Hepatic stellate cell (primary cell): ENCODE measurements around the gene HDDC3.

Source experiments
- DNase-seq: peaks from one replicate; pipeline ENCODE4 v3.0.0; 2011; ENCODE audit warnings: low spot score

The HDDC3 gene

DNA sequence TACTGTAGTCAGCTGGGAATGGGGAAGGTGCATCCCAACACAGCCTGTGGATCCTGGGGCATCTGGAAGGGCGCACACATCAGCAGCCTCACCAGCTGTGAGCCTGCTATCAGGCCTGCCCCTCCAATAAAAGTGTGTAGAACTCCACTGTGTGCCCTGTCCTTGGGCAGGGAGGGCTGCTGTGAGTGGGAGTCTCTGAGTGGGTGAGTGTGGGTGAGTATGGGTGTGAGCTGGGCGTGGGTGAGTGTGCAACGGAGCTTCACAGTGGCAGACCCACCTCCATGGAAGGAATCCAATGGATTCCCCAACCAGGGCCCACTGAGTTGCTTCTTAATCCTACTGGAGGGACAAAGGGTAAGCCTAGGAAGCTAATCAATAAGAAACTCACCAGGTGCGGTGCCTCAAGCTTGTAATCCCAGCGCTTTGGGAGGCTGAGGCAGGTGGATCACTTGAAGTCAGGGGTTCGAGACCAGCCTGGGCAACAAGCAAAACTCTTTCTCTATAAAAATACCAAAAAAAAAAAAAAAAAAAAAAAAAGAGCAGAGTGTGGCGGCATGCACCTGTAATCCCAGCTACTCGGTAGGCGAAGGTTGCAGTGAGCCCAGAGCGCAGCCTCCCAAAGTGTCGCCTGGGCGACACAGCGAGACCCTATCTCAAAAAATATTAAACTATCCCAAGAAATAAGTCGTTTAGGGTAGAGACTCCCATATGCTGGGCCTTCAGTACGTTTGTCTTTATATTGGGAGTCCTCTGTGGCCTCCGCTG lies 21.8 kb upstream of the HDDC3 start:
- no peak for DNase-seq

DNA sequence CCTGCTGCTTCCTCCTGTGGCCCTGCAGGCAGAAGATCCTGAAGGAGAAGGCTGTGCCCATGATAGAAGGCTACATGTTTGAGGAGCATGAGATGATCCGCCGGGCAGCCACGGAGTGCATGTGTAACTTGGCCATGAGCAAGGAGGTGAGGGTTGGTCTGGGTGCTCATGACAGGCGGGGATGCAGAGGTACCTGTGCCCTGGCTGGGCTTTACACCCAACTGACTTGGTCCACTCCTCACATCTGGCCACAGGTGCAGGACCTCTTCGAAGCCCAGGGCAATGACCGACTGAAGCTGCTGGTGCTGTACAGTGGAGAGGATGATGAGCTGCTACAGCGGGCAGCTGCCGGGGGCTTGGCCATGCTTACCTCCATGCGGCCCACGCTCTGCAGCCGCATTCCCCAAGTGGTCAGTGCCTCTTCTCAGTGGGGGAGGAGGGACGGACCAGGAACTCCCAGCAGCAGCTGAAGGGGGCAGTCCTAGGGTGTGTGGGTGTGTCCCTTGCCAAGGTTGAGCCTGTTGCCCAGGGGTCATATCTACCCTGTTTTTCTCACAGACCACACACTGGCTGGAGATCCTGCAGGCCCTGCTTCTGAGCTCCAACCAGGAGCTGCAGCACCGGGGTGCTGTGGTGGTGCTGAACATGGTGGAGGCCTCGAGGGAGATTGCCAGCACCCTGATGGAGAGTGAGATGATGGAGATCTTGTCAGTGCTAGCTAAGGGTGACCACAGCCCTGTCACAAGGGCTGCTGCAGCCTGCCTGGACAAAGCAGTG lies 20.7 kb upstream of the HDDC3 start:
- DNase-seq: no peak

- DNase-seq: no peak
Observed at GRCh38 chr15:90950676-90951075, 18.3 kb upstream of the HDDC3 start.

- DNase-seq: no peak
Observed at GRCh38 chr15:90949979-90950675, 17.8 kb upstream of the HDDC3 start.

DNA sequence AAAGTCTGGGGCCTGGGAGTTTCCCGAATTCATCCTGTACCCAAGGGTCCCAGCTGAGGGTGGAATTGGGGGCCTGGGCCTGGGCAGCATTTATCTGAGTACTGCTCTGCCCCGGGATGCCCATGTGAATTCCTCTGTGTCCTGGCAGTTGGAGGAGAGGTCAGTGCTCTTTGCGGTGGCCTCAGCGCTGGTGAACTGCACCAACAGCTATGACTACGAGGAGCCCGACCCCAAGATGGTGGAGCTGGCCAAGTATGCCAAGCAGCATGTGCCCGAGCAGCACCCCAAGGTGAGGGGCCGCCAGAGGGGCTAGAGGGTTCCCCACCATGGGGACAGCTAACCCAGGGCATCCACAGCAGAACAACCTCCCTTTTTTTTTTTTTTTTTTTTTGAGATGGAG lies 16.2 kb upstream of the HDDC3 start:
- DNase-seq: no peak

DNA sequence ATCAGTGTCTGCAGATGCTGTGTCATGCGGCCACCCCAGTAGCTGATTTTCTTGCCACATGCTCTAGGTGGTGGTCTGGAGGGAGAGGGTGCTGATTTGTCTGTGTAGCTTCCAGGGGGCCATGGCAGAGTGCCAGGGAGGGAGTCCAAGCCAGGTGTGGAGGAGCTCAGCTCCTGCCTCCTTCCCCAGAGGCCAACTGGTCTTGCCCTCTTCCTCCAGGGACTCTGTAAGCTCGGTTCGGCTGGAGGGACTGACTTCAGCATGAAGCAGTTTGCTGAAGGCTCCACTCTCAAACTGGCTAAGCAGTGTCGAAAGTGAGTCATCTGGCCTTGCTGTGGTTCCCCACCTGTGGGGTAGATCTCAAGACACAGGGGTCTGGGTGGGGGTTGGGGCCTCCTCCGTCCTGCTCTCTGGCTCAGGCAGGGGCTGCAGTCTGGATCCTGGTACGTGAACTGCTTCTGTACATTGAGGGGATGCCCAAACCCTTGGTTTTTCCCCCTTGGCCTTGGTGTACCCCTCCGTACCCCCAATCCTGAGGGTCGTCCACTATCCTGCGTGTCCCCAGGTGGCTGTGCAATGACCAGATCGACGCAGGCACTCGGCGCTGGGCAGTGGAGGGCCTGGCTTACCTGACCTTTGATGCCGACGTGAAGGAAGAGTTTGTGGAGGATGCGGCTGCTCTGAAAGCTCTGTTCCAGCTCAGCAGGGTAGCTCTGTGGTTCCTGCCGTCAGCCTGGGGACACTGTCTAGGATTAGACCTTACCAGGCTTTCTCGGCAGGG lies 15.4 kb upstream of the HDDC3 start:
- DNase-seq: no peak

DNA sequence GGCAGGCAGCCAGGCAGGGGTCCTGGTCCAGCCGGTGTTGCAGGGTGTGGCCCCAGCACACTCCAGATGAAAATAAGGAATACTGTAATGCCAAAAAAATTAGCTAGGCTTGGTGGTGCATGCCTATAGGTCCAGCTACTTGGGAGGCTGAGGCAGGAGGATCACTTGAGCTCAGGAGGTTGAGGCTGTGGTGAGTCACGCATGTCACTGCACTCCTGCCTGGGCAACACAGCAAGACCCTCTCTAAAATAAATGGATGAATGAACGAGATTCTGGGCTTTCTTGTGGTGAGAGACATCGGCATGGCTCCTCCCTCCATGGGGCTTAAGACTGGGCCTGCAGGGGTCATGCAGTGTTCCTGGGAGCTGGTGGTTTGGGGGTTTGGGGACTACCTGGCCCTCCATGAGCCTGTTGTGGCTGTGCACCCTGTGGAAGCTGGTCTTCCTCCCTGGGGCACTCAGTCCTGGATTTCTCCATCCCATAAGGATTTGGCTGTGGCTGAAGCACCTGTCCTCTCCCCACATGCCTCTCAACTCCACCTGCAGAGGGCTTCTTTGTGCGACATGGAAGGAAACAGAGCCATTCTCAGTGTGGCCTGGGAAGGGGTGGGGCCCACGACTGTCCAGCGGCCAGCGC lies 14.7 kb upstream of the HDDC3 start:
- no peak for DNase-seq

DNA sequence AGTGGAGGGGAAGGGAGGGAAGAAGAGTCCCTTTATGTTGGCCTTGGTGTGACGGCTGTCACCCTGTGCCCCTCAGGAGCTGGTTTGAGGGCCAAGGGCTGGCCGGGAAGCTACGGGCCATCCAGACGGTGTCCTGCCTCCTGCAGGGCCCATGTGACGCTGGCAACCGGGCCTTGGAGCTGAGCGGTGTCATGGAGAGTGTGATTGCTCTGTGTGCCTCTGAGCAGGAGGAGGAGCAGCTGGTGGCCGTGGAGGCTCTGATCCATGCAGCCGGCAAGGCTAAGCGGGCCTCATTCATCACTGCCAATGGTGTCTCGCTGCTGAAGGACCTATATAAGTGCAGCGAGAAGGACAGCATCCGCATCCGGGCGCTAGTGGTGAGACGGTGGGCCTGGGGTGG lies 14.2 kb upstream of the HDDC3 start:
- no peak for DNase-seq

DNA sequence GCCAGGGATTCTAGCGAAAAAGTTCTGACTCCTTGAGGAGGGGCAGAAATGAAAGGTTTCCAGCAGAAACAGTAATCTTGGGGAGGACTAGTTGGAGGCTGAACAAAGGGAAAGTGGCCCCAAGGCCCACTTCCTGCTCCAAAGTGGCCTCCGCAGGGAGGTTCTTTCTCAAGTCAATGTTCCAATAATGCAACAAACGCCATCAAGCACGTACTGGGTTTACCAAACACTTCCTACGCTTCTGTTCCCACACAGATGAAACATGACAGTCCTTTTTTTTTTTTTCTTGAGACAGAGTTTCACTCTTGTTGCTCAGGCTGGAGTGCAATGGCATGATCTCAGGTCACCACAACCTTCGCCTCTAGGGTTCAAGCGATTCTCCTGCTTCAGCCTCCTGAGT lies 12.7 kb upstream of the HDDC3 start:
- no peak for DNase-seq

DNA sequence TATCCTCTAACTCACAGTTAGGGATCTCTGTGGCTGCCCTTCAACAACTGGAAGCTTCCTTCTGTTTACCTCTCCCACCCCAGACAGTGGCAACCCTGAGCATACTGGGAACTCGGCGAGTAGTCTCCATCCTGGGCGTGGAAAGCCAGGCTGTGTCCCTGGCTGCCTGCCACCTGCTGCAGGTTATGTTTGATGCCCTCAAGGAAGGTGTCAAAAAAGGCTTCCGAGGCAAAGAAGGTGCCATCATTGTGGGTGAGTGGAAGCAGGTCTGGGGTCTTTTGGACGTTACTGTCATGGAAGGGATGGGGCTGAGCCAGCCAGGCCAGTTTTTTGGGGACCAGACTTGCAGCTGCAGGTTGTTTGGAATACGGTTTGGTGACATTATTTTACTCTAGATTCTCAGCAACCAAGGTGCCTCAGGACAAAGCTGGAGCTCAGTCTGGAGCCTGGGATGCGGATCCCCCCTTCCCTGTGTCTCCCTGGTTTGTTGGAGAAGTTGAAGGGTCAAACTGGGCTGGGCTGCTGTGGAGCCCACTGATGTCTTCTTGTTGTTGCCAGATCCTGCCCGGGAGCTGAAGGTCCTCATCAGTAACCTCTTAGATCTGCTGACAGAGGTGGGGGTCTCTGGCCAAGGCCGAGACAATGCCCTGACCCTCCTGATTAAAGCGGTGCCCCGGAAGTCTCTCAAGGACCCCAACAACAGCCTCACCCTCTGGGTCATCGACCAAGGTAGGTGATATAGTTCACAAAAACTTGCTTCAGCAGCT lies 10.2 kb upstream of the HDDC3 start:
- no peak for DNase-seq

DNA sequence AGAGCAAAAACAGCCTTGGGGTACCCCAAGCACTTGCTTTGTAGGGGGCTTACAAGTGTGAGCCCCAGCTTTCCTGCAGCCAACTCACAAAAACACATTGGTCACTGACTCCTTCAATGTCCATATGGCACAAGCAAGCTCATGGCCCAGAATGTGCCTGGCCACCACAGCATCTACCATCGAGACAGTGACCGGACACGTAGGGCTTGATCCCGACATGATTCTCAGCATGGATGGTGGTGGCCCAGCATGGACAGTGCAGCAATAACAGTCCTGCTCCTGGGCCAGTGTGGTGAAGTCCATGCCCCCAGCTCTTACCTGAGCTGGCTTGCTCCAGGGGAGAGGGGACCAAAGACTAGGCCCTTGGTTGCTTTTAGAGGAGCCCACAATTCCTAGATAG lies 8.7 kb upstream of the HDDC3 start:
- DNase-seq: no peak

DNA sequence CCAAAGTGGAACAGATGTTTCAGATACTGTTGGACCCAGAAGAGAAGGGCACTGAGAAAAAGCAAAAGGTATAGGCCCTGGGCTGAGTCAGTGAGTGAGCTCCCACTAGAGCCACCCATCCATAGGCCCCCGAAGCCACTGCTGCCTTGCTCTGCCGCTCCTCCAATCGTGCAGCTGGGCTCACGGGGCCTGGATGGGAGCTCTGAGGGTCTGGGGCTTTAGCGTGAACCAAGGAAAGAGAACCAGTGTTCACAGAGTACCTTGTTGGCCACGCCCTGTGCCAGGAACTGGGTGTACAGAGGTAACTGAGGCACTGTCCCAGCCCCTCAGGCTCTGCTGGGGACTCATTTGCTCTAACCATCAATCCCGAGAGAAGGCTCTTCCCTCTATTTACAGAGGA lies 7.4 kb upstream of the HDDC3 start:
- no peak for DNase-seq

DNA sequence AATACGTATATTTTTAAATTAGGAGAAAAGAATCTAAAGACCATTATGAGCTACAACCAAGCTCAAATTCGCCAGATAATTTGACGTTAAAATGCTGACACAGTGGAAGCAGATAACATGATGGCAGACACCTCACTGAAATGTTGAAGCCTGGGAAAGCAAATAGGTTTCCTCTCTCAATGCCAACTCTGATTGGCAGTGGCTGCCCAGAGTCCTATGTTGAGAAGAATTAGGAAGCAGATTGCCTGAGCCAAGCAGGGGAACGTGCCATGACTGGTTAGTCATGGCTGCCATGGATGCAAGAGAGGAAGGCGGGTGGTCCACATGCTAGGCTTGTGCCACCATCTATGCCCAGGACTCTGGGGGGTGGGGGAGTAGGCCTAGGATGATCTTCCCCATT lies 5.9 kb upstream of the HDDC3 start:
- DNase-seq: no peak

DNA sequence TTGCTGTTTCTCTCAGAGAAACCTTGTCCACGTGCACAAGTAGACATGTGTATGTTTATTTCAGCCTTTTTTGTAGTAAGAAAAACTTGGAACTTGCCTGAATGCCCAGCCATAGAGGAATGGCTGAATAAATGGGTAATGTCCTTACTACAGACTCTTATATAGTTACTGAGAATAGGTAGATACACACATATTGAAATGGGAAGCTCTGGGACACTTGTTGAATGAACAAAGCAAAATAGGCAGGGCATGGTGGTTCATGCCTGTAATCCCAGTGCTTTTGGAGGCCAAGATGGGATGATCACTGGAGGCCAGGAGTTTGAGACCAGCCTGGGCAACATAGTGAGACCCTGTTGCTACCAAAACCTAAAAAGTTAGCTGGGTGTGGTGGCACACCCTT lies 4.5 kb upstream of the HDDC3 start:
- no peak for DNase-seq

DNA sequence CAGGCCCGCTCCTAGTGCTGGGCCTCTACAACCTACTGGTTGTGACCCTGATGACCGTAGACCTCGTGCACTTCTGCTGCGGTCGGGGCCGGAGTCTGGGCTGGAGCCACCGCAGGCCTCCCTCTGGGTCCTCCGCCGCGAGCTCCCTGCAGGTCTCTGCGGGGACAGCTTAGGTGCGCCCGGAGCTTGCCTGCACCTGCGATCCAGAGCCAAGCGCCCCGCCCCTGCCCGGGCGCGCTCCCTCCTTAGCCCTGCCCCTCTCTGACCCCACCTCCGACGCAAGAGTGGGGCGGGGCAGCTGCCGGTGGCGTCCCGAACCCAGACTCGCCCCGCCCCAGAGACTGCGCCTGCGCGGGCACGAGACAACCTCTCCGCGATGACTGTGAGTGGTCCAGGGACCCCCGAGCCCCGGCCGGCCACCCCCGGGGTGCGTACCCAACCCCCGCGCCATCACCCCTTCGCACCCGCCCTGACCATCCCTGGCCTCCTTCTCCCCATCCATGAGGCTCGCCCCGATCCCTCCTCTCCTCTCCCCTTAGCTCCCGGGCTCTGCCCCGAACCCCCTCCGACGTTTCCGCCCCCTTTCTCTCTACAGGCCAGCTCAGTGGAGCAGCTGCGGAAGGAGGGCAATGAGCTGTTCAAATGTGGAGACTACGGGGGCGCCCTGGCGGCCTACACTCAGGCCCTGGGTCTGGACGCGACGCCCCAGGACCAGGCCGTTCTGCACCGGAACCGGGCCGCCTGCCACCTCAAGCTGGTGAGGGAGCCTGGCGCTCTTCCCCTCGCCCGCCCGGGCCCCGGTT lies 2.8 kb upstream of the HDDC3 start, which contains the start of gene UNC45A:
Gene UNC45A (plus strand): TSS at position 337 of the 803 bp plus-strand sequence. CDS start 40 bp downstream, at position 377.
- peak; percentile 96 for DNase-seq

DNA sequence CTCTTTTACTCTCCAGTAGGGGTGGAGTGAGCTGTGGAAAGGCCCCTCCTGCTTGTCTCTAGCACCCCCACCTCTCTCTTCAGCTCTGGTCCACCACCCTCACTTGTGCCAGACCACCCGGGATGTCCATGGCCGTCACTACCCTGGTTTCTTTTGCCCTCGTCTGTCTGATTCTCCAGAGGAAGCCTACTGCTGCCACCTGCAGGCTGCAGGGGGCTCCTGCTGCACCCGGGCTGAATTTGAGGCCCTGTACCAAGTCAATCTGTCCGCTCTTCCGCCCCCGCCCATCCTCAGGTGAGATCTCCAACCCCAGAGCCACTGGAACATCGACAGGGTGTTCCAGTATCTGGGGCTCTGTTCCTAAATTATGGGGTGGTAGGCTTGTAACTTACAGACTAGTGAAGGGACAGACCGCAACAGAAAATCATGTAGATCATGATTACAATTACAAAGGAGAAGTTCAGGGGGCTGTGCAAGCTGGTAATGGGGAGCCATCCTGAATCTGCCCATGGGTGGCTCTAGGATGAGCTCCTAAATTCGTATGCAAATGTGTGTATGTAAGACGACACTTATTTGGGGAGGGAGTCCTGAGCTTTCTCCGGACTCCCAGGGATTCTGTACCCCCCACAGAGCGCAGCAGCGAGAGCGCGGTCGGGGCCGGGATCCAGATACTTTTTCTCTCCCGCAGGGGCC lies 2.1 kb upstream of the HDDC3 start:
- peak; percentile 93 for DNase-seq

- no peak for DNase-seq
Observed at GRCh38 chr15:90933301-90933700, 952 bp upstream of the HDDC3 start.

GRCh38 chr15:90932660-90932991 lies 277 bp upstream of the HDDC3 start:
- no peak for DNase-seq

DNA sequence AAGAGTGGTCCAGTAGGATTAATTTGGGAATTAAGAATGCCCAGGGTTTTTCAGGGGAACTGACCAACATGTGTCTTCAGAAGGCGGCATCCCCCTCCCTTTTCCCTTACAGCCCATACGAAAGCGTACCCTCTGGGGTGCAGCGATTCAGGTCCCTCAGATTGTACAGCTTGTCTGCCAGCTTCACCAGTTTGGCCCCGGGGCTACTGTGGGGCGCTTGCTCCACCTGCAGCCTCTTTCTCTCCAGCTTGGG lies 848 bp downstream of the HDDC3 start:
- no peak for DNase-seq
